Measurements from ENCODE around the gene P4HA3. TPM values are rescaled to one million over a fixed set of nuclear protein-coding genes. Genes with fewer than 3 reads are reported as not detected.

The P4HA3 gene
- total RNA-seq, 1 donor from 2014 or later: not detected

- TF ChIP-seq CTCF (IDR thresholded peaks at IDR 0.05; ENCODE audit: partially characterized antibody, unreplicated experiment): no peak
- H3K27me3 Mint-ChIP-seq (ENCODE audit: unreplicated experiment): no peaks in the 10 kb centered on the region
- no peak overlapping the region for H3K27ac Mint-ChIP-seq (ENCODE audit: unreplicated experiment)
- H3K9me3 Mint-ChIP-seq (ENCODE audit: unreplicated experiment): no peaks in the 10 kb centered on the region
- H3K36me3 Mint-ChIP-seq (ENCODE audit: unreplicated experiment): no peaks in the 10 kb centered on the region
- no peak for DNase-seq
- no peak overlapping the region for H3K4me3 Mint-ChIP-seq (ENCODE audit: unreplicated experiment)
- peaks cover 3% of the 10 kb centered on the region for H3K4me1 Mint-ChIP-seq (ENCODE audit: low read depth, unreplicated experiment)
These were observed 29.0 kb downstream of the P4HA3 start for GRCh38 chr11:74282421-74282820.

GRCh38 chr11:74280494-74280893, 30.9 kb downstream of the P4HA3 start:
- H3K27me3 Mint-ChIP-seq (ENCODE audit: unreplicated experiment): no peaks in the 10 kb centered on the region
- no peak overlapping the region for H3K27ac Mint-ChIP-seq (ENCODE audit: unreplicated experiment)
- TF ChIP-seq CTCF (IDR thresholded peaks at IDR 0.05; ENCODE audit: partially characterized antibody, unreplicated experiment): no peak
- H3K4me3 Mint-ChIP-seq (ENCODE audit: unreplicated experiment): no peak overlapping the region
- H3K4me1 Mint-ChIP-seq (ENCODE audit: low read depth, unreplicated experiment): peaks cover 3% of the 10 kb centered on the region
- DNase-seq: no peak
- H3K9me3 Mint-ChIP-seq (ENCODE audit: unreplicated experiment): no peaks in the 10 kb centered on the region
- H3K36me3 Mint-ChIP-seq (ENCODE audit: unreplicated experiment): no peaks in the 10 kb centered on the region

- no peak for TF ChIP-seq CTCF (IDR thresholded peaks at IDR 0.05; ENCODE audit: partially characterized antibody, unreplicated experiment)
- no peak overlapping the region for H3K27ac Mint-ChIP-seq (ENCODE audit: unreplicated experiment)
- H3K4me1 Mint-ChIP-seq (ENCODE audit: low read depth, unreplicated experiment): no peaks in the 10 kb centered on the region
- H3K9me3 Mint-ChIP-seq (ENCODE audit: unreplicated experiment): no peaks in the 10 kb centered on the region
- no peak for DNase-seq
- H3K4me3 Mint-ChIP-seq (ENCODE audit: unreplicated experiment): no peak overlapping the region
- H3K36me3 Mint-ChIP-seq (ENCODE audit: unreplicated experiment): no peaks in the 10 kb centered on the region
- H3K27me3 Mint-ChIP-seq (ENCODE audit: unreplicated experiment): no peaks in the 10 kb centered on the region
These were observed 32.2 kb downstream of the P4HA3 start for GRCh38 chr11:74279256-74279655.

- Mint-ChIP-seq H3K4me3 (ENCODE audit: unreplicated experiment) (no peak overlapping the region), H3K36me3 (ENCODE audit: unreplicated experiment) (no peaks in the 10 kb centered on the region), H3K27ac (ENCODE audit: unreplicated experiment) (no peak overlapping the region), H3K9me3 (ENCODE audit: unreplicated experiment) (no peaks in the 10 kb centered on the region), H3K27me3 (ENCODE audit: unreplicated experiment) (no peaks in the 10 kb centered on the region), H3K4me1 (ENCODE audit: low read depth, unreplicated experiment) (no peaks in the 10 kb centered on the region)
- TF ChIP-seq CTCF (IDR thresholded peaks at IDR 0.05; ENCODE audit: partially characterized antibody, unreplicated experiment): no peak
- DNase-seq: no peak
These were observed 32.7 kb downstream of the P4HA3 start for GRCh38 chr11:74278721-74279161.

- Mint-ChIP-seq H3K9me3 (ENCODE audit: unreplicated experiment) (no peaks in the 10 kb centered on the region), H3K4me1 (ENCODE audit: low read depth, unreplicated experiment) (no peaks in the 10 kb centered on the region), H3K27me3 (ENCODE audit: unreplicated experiment) (no peaks in the 10 kb centered on the region), H3K4me3 (ENCODE audit: unreplicated experiment) (no peak overlapping the region), H3K27ac (ENCODE audit: unreplicated experiment) (no peak overlapping the region), H3K36me3 (ENCODE audit: unreplicated experiment) (no peaks in the 10 kb centered on the region)
- no peak for DNase-seq
- TF ChIP-seq CTCF (IDR thresholded peaks at IDR 0.05; ENCODE audit: partially characterized antibody, unreplicated experiment): no peak
These were observed 33.3 kb downstream of the P4HA3 start for GRCh38 chr11:74278103-74278502.

Measured in glutamatergic neuron (in vitro differentiated cells).